H9 (cell line): Measurements from ENCODE around the gene METTL9. TPM values are rescaled to one million over a fixed set of nuclear protein-coding genes. Genes with fewer than 3 reads are reported as not detected.

Experiments used
- DNase-seq: peaks from one replicate; pipeline ENCODE4 v3.0.0-alpha.2; 2017
- H2AFZ ChIP-seq: one replicate; pipeline ENCODE4 v1.6.1; 2013; ENCODE audit warnings: mild to moderate bottlenecking, low read length, control low read depth, moderate library complexity
- H2AK5ac ChIP-seq: 2 replicates; pipeline ENCODE4 v1.6.1; 2013; ENCODE audit warnings: low read length, control low read depth, mixed read lengths; ENCODE audit not compliant: insufficient read length
- H2BK120ac ChIP-seq: one replicate; pipeline ENCODE4 v1.6.1; 2013; ENCODE audit warnings: low read depth, mild to moderate bottlenecking, low read length, control low read depth, inconsistent platforms; ENCODE audit not compliant: poor library complexity, severe bottlenecking
- H2BK12ac ChIP-seq: 2 replicates; pipeline ENCODE4 v1.6.1; 2013; ENCODE audit warnings: low read length, control low read depth, mixed read lengths, low read depth; ENCODE audit not compliant: insufficient read length
- H2BK15ac ChIP-seq: 2 replicates; pipeline ENCODE4 v1.6.1; 2013; ENCODE audit warnings: low read depth, low read length, control low read depth
- H2BK20ac ChIP-seq: one replicate; pipeline ENCODE4 v1.6.1; 2013; ENCODE audit warnings: low read depth, mild to moderate bottlenecking, low read length, control low read depth, inconsistent platforms; ENCODE audit not compliant: poor library complexity, severe bottlenecking
- H2BK5ac ChIP-seq: 2 replicates; pipeline ENCODE4 v1.6.1; 2013; ENCODE audit warnings: low read length, control low read depth, mixed read lengths; ENCODE audit not compliant: insufficient read length
- H3K14ac ChIP-seq: 2 replicates; pipeline ENCODE4 v1.6.1; 2013; ENCODE audit warnings: low read length, control low read depth; ENCODE audit not compliant: insufficient read depth
- H3K18ac ChIP-seq: 2 replicates; pipeline ENCODE4 v1.6.1; 2013; ENCODE audit warnings: low read depth, mild to moderate bottlenecking, mixed read lengths, low read length, control low read depth; ENCODE audit not compliant: insufficient read length
- H3K23ac ChIP-seq: 2 replicates; pipeline ENCODE4 v1.6.1; 2013; ENCODE audit warnings: low read length, control low read depth, mixed read lengths, low read depth; ENCODE audit not compliant: insufficient read length
- H3K23me2 ChIP-seq: 2 replicates; pipeline ENCODE4 v1.6.1; 2013; ENCODE audit warnings: low read depth, mild to moderate bottlenecking, mixed read lengths, low read length, control low read depth; ENCODE audit not compliant: insufficient read length, poor library complexity, severe bottlenecking
- H3K27ac ChIP-seq: 2 replicates; pipeline ENCODE4 v1.5.1; 2013; ENCODE audit warnings: low read length, control low read depth, mixed read lengths, low read depth; ENCODE audit not compliant: insufficient read length
- H3K27me3 ChIP-seq: 2 replicates; pipeline ENCODE4 v1.6.1; 2013; ENCODE audit warnings: low read length, control low read depth, inconsistent platforms; ENCODE audit not compliant: insufficient read depth
- H3K4ac ChIP-seq: 2 replicates; pipeline ENCODE4 v1.6.1; 2013; ENCODE audit warnings: low read depth, mild to moderate bottlenecking, control low read depth, inconsistent platforms, low read length, moderate library complexity
- H3K4me1 ChIP-seq: 2 replicates; pipeline ENCODE4 v1.6.1; 2013; ENCODE audit warnings: low read length, control low read depth, inconsistent platforms; ENCODE audit not compliant: insufficient read depth
- H3K4me2 ChIP-seq: 2 replicates; pipeline ENCODE4 v1.6.1; 2013; ENCODE audit warnings: low read length, control low read depth, mixed read lengths; ENCODE audit not compliant: insufficient read length, insufficient read depth
- H3K56ac ChIP-seq: 2 replicates; pipeline ENCODE4 v1.6.1; 2013; ENCODE audit warnings: low read depth, mild to moderate bottlenecking, mixed read lengths, low read length, control low read depth; ENCODE audit not compliant: insufficient read length
- H3K79me1 ChIP-seq: 2 replicates; pipeline ENCODE4 v1.6.1; 2013; ENCODE audit warnings: low read depth, mild to moderate bottlenecking, moderate library complexity, low read length, control low read depth, inconsistent platforms; ENCODE audit not compliant: insufficient read depth, poor library complexity, severe bottlenecking
- H3K79me2 ChIP-seq: 2 replicates; pipeline ENCODE4 v1.6.1; 2013; ENCODE audit warnings: low read length, control low read depth, inconsistent platforms; ENCODE audit not compliant: insufficient read depth
- H3K9ac ChIP-seq: 2 replicates; pipeline ENCODE4 v1.6.1; 2013; ENCODE audit warnings: low read length, control low read depth, mixed read lengths; ENCODE audit not compliant: insufficient read length; ENCODE audit errors: extremely low read depth
- H3K9me3 ChIP-seq: one replicate; pipeline ENCODE4 v1.6.1; 2013; ENCODE audit warnings: low read depth, low read length, inconsistent platforms; ENCODE audit not compliant: control insufficient read depth
- H3T11ph ChIP-seq: one replicate; pipeline ENCODE4 v1.6.1; 2013; ENCODE audit warnings: mild to moderate bottlenecking, low read length, control low read depth, inconsistent platforms
- H4K20me1 ChIP-seq: one replicate; pipeline ENCODE4 v1.6.1; 2013; ENCODE audit not compliant: control insufficient read depth, insufficient read length, insufficient read depth
- H4K5ac ChIP-seq: 2 replicates; pipeline ENCODE4 v1.6.1; 2013; ENCODE audit warnings: low read depth, mild to moderate bottlenecking, mixed read lengths, low read length, control low read depth; ENCODE audit not compliant: insufficient read length
- H4K8ac ChIP-seq: replicated peaks from 2 replicates; pipeline ENCODE4 v1.6.1; 2013; ENCODE audit warnings: low read length, control low read depth, mixed read lengths, low read depth; ENCODE audit not compliant: insufficient read length
- H4K91ac ChIP-seq: 2 replicates; pipeline ENCODE4 v1.6.1; 2013; ENCODE audit warnings: low read depth, mild to moderate bottlenecking, moderate library complexity, mixed read lengths, low read length, control low read depth; ENCODE audit not compliant: insufficient read length
- H3K27ac Mint-ChIP-seq, 3 experiments: 2 replicates in 2 of 3; 3 replicates in 1 of 3; pipeline ENCODE4 v1.8.0; 2020 to 2021; ENCODE audit warnings: mixed read lengths in 3 of 3, mild to moderate bottlenecking in 1 of 3, moderate library complexity in 1 of 3
- H3K27me3 Mint-ChIP-seq: 2 replicates; pipeline ENCODE4 v1.8.0; 2021; ENCODE audit warnings: low read depth, mild to moderate bottlenecking, moderate library complexity, mixed read lengths
- H3K36me3 Mint-ChIP-seq, 3 experiments: 2 replicates in 2 of 3; 3 replicates in 1 of 3; pipeline ENCODE4 v1.8.0; 2020 to 2021; ENCODE audit warnings: low read depth in 3 of 3, mixed read lengths in 3 of 3; ENCODE audit not compliant: insufficient read depth in 1 of 3
- H3K4me1 Mint-ChIP-seq, 2 experiments: 2 replicates each; pipeline ENCODE4 v1.8.0; 2020; ENCODE audit warnings: mixed read lengths in 2 of 2
- H3K4me3 Mint-ChIP-seq, 2 experiments: 2 replicates in 1 of 2; 3 replicates in 1 of 2; pipeline ENCODE4 v1.8.0; 2020 to 2021; ENCODE audit warnings: mild to moderate bottlenecking in 2 of 2, mixed read lengths in 2 of 2, moderate library complexity in 1 of 2
- H3K9me3 Mint-ChIP-seq, 2 experiments: 2 replicates in 1 of 2; 3 replicates in 1 of 2; pipeline ENCODE4 v1.8.0; 2020; ENCODE audit warnings: mild to moderate bottlenecking in 2 of 2, mixed read lengths in 2 of 2, moderate library complexity in 1 of 2
- WGBS: extraction: QIAGEN DNeasy Blood & Tissue Kit; methylation state at CpG from one replicate; pipeline ENCODE4 v1.1.7; 2013; ENCODE audit warnings: missing lambda C conversion rate, low lambda C conversion rate, mixed read lengths; ENCODE audit not compliant: insufficient read length; ENCODE audit errors: extremely low coverage; 5-methylcytosine and 5-hydroxymethylcytosine counted together
- total RNA-seq: library from RNA; stranded (reverse); gene quantifications from 2 replicates; pipeline ENCODE4 v1.2.1, GENCODE V29; 2021
- TF ChIP-seq, protein P1 (sequence below): fragments of 200-600 bp; sonication (generic); conservative IDR thresholded peaks from 3 replicates; pipeline ENCODE4 v1.8.0; 2021; ENCODE audit warnings: antibody characterized with exemption, mild to moderate bottlenecking

METTL9 gene
- total RNA-seq, 1 experiment from 2014 or later = 108 TPM

- no peak overlapping the region for H2BK12ac ChIP-seq
- no peak overlapping the region for H3K4me2 ChIP-seq
- Mint-ChIP-seq H3K4me3 (no peak overlapping the region), H3K27me3 (no peaks in the 10 kb centered on the region; the same call in 1 of the 2 replicates), H3K27ac (no peak overlapping the region; a peak in 1 of 7 replicates), H3K9me3 (no peaks in the 10 kb centered on the region), H3K36me3 (peaks cover 2 to 7% (median 4%) of the 10 kb centered on the region in 3 experiments; a peak in 4 of 7 replicates), H3K4me1 (peaks cover 2 to 9% of the 10 kb centered on the region in 2 experiments; a peak in 1 of 4 replicates)
- no peak overlapping the region for H2BK20ac ChIP-seq
- no peaks in the 10 kb centered on the region for H3K79me1 ChIP-seq
- TF ChIP-seq, protein P1, sequence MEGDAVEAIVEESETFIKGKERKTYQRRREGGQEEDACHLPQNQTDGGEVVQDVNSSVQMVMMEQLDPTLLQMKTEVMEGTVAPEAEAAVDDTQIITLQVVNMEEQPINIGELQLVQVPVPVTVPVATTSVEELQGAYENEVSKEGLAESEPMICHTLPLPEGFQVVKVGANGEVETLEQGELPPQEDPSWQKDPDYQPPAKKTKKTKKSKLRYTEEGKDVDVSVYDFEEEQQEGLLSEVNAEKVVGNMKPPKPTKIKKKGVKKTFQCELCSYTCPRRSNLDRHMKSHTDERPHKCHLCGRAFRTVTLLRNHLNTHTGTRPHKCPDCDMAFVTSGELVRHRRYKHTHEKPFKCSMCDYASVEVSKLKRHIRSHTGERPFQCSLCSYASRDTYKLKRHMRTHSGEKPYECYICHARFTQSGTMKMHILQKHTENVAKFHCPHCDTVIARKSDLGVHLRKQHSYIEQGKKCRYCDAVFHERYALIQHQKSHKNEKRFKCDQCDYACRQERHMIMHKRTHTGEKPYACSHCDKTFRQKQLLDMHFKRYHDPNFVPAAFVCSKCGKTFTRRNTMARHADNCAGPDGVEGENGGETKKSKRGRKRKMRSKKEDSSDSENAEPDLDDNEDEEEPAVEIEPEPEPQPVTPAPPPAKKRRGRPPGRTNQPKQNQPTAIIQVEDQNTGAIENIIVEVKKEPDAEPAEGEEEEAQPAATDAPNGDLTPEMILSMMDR = no peak
- H4K8ac ChIP-seq = no peak overlapping the region
- H3K23me2 ChIP-seq = no peaks in the 10 kb centered on the region
- no peak overlapping the region for H2BK5ac ChIP-seq
- no peak overlapping the region for H3T11ph ChIP-seq
- no peak overlapping the region for H2AFZ ChIP-seq
- no peaks in the 10 kb centered on the region for H3K9me3 ChIP-seq
- H3K27me3 ChIP-seq = no peaks in the 10 kb centered on the region
- H4K20me1 ChIP-seq = no peaks in the 10 kb centered on the region
- DNase-seq = no peak
- H2BK15ac ChIP-seq = no peak overlapping the region
- H3K79me2 ChIP-seq = no peaks in the 10 kb centered on the region
- H3K4ac ChIP-seq = no peak overlapping the region
- no peak overlapping the region for H4K5ac ChIP-seq
- no peak overlapping the region for H3K56ac ChIP-seq
- H2BK120ac ChIP-seq = no peak overlapping the region
- H4K91ac ChIP-seq = no peak overlapping the region
- H3K4me1 ChIP-seq = peaks cover 2% of the 10 kb centered on the region; the same call in 1 of the 2 replicates
- H3K23ac ChIP-seq = no peak overlapping the region
- H3K27ac ChIP-seq = no peak overlapping the region
- H3K18ac ChIP-seq = no peak overlapping the region
- WGBS = no CpG with 5 or more reads among the region's 1 CpG
- no peak overlapping the region for H3K9ac ChIP-seq
- no peak overlapping the region for H3K14ac ChIP-seq
- H2AK5ac ChIP-seq = no peak overlapping the region
Measured at GRCh38 chr16:21654466-21654865, 55.1 kb downstream of the METTL9 start.
